ENCODE results near the gene CXCL5. TPM values are rescaled to one million over a fixed set of nuclear protein-coding genes. Genes with fewer than 3 reads are reported as not detected.

The CXCL5 gene
- total and polyA plus RNA-seq, 8 donors = 1.3 to 40.1 (median 13.1) TPM; not detected in 2

- peak; percentile 81 to 90 for DNase-seq
- Histone ChIP-seq H3K4me1 (peaks cover 0 to 31% (median 10%) of the 10 kb centered on the region in 4 donors), H3K9me3 (no peaks in the 10 kb centered on the region), H3K27ac (peak within 1 kb of the TSS; percentile 67 to 84 (median 78)), H3K4me3 (peak within 1 kb of the TSS; percentile 58 to 68 (median 62)), H3K36me3 (no peaks in the 10 kb centered on the region), H3K27me3 (no peaks in the 10 kb centered on the region)
- intact Hi-C loops (cut with DNase I; ENCODE audit: low total_unique reads) = no loop called here
- TF ChIP-seq, protein P1, sequence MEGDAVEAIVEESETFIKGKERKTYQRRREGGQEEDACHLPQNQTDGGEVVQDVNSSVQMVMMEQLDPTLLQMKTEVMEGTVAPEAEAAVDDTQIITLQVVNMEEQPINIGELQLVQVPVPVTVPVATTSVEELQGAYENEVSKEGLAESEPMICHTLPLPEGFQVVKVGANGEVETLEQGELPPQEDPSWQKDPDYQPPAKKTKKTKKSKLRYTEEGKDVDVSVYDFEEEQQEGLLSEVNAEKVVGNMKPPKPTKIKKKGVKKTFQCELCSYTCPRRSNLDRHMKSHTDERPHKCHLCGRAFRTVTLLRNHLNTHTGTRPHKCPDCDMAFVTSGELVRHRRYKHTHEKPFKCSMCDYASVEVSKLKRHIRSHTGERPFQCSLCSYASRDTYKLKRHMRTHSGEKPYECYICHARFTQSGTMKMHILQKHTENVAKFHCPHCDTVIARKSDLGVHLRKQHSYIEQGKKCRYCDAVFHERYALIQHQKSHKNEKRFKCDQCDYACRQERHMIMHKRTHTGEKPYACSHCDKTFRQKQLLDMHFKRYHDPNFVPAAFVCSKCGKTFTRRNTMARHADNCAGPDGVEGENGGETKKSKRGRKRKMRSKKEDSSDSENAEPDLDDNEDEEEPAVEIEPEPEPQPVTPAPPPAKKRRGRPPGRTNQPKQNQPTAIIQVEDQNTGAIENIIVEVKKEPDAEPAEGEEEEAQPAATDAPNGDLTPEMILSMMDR (IDR thresholded peaks at IDR 0.05) = peak in 5 of 7 experiments; percentile 23 to 46 (median 29)
- TF ChIP-seq POLR2A (IDR thresholded peaks at IDR 0.05) (no peak), POLR2AphosphoS5 (IDR thresholded peaks at IDR 0.05) (peak in 1 of 3 donors; percentile 64)
- 0 to 3% (median 1%) methylated on average over 31 to 58 of the region's 64 CpGs for WGBS, 5 donors
Measured at GRCh38 chr4:74038425-74039314, 40.2 kb upstream of the CXCL5 start, which contains the start of gene CXCL3. Gene CXCL3 (minus strand): TSS chr4:74038689. CDS start chr4:74038611, 78 bp downstream.

GRCh38 chr4:74038086-74038424 lies 39.6 kb upstream of the CXCL5 start:
- H3K27me3 ChIP-seq = no peaks in the 10 kb centered on the region
- H3K4me3 ChIP-seq = peak overlapping the region; percentile 58 to 68 (median 62)
- peaks cover 0 to 31% (median 10%) of the 10 kb centered on the region in 4 donors for H3K4me1 ChIP-seq
- intact Hi-C loops (cut with DNase I; ENCODE audit: low total_unique reads) = no loop called here
- H3K36me3 ChIP-seq = no peaks in the 10 kb centered on the region
- peak overlapping the region; percentile 67 to 84 (median 78) for H3K27ac ChIP-seq
- H3K9me3 ChIP-seq = no peaks in the 10 kb centered on the region
- peak in 1 of 2 donors; percentile 33 for DNase-seq
- TF ChIP-seq POLR2AphosphoS5 (IDR thresholded peaks at IDR 0.05) (no peak), POLR2A (IDR thresholded peaks at IDR 0.05) (no peak), EP300 (IDR thresholded peaks at IDR 0.05) (no peak)
- TF ChIP-seq, protein P1 (IDR thresholded peaks at IDR 0.05) = no peak
- 2 to 4% (median 3%) methylated on average over 14 to 17 of the region's 17 CpGs for WGBS, 5 donors

GRCh38 chr4:74037076-74037955 lies 38.8 kb upstream of the CXCL5 start:
- Histone ChIP-seq H3K9me3 (no peaks in the 10 kb centered on the region), H3K27ac (peak overlapping the region in 3 of 5 donors; percentile 74 to 81 (median 78)), H3K36me3 (no peaks in the 10 kb centered on the region), H3K27me3 (no peaks in the 10 kb centered on the region), H3K4me3 (peak overlapping the region; percentile 58 to 68 (median 62)), H3K4me1 (peaks cover 0 to 31% (median 10%) of the 10 kb centered on the region in 4 donors)
- TF ChIP-seq, protein P1 (IDR thresholded peaks at IDR 0.05) = no peak
- TF ChIP-seq EP300 (IDR thresholded peaks at IDR 0.05) = no peak
- TF ChIP-seq POLR2A (IDR thresholded peaks at IDR 0.05) = no peak
- TF ChIP-seq POLR2AphosphoS5 (IDR thresholded peaks at IDR 0.05) = no peak
- intact Hi-C loops (cut with DNase I; ENCODE audit: low total_unique reads) = no loop called here
- peak in 1 of 2 donors; percentile 15 for DNase-seq
- WGBS, 5 donors = 38 to 45% (median 43%) methylated on average over 4 of the region's 4 CpGs

DNA sequence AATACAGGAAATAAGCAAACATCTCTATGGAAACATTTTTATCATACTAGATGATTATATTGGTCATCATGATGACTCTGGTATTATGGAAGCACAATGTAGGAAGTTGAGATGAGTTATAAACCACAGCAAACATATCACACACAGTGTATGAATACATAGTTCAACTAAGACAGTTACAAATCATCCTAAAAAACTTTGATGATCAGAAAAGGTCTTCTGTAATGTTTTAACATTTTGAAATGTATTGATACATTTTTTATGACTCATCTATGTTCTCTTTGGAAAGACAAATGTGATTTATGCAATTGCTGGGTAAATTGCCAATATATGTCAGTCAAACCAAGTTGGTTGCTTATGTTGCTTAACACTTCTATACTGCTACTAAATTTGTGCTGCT lies 35.3 kb upstream of the CXCL5 start:
- no peak for DNase-seq

More for the DNA sequence above, 35.3 kb upstream of the CXCL5 start:
- Histone ChIP-seq H3K27ac (peak overlapping the region in 1 of 5 donors; percentile 18), H3K9me3 (no peaks in the 10 kb centered on the region), H3K27me3 (no peaks in the 10 kb centered on the region), H3K4me1 (peaks cover 0 to 14% (median 6%) of the 10 kb centered on the region in 4 donors), H3K4me3 (no peak overlapping the region), H3K36me3 (no peaks in the 10 kb centered on the region)
- no peak for TF ChIP-seq EP300 (IDR thresholded peaks at IDR 0.05)
- no peak for TF ChIP-seq POLR2A (IDR thresholded peaks at IDR 0.05)
- no peak for TF ChIP-seq POLR2AphosphoS5 (IDR thresholded peaks at IDR 0.05)
- TF ChIP-seq, protein P1 (IDR thresholded peaks at IDR 0.05) = no peak
- intact Hi-C loops (cut with DNase I; ENCODE audit: low total_unique reads) = no loop called here
